D721Med (cell line): ENCODE measurements around the gene KRTAP4-9.
"Not testable (repeated sequence)": the region's sequence is repeated elsewhere in the genome, so short reads cannot be mapped to it uniquely, and the experiment has no call there.

ENCODE experiments used
- DNase-seq: peaks from one replicate; pipeline ENCODE4 v3.0.0; 2011; ENCODE audit warnings: low spot score; ENCODE audit not compliant: insufficient read length
- FAIRE-seq: peaks from 2 replicates; lab custom pipeline; 2011; peaks lifted over from hg19 to GRCh38; lab: Jason Lieb, UNC
- TF ChIP-seq, protein P1 (sequence below): IDR thresholded peaks from 2 replicates; pipeline ENCODE4 v1.5.1; 2012; ENCODE audit warnings: mild to moderate bottlenecking, control low read depth; ENCODE audit not compliant: insufficient read depth; ENCODE audit errors: missing control alignments

KRTAP4-9 gene

DNA sequence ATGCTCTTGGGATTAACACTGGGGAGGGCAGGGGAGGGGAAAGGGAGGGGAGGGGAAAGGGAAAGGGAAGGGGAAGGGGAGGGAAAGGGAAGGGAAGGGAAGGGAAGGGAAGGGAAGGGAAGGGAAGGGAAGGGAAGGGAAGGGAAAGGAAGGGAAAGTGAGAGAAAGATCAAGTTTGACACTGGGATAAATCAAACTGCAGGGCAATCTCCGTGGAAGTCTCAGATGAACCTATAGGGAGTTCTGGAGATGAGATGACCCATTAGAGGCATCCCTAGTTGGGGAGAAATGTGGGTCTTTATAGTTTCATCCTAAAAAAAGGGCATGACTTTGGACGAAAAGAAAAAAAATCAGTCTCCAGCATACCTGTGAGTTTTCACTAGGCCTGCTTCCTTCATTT is 16.6 kb downstream of the KRTAP4-9 start:
- TF ChIP-seq, protein P1, sequence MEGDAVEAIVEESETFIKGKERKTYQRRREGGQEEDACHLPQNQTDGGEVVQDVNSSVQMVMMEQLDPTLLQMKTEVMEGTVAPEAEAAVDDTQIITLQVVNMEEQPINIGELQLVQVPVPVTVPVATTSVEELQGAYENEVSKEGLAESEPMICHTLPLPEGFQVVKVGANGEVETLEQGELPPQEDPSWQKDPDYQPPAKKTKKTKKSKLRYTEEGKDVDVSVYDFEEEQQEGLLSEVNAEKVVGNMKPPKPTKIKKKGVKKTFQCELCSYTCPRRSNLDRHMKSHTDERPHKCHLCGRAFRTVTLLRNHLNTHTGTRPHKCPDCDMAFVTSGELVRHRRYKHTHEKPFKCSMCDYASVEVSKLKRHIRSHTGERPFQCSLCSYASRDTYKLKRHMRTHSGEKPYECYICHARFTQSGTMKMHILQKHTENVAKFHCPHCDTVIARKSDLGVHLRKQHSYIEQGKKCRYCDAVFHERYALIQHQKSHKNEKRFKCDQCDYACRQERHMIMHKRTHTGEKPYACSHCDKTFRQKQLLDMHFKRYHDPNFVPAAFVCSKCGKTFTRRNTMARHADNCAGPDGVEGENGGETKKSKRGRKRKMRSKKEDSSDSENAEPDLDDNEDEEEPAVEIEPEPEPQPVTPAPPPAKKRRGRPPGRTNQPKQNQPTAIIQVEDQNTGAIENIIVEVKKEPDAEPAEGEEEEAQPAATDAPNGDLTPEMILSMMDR = no peak
- no peak for FAIRE-seq

DNA sequence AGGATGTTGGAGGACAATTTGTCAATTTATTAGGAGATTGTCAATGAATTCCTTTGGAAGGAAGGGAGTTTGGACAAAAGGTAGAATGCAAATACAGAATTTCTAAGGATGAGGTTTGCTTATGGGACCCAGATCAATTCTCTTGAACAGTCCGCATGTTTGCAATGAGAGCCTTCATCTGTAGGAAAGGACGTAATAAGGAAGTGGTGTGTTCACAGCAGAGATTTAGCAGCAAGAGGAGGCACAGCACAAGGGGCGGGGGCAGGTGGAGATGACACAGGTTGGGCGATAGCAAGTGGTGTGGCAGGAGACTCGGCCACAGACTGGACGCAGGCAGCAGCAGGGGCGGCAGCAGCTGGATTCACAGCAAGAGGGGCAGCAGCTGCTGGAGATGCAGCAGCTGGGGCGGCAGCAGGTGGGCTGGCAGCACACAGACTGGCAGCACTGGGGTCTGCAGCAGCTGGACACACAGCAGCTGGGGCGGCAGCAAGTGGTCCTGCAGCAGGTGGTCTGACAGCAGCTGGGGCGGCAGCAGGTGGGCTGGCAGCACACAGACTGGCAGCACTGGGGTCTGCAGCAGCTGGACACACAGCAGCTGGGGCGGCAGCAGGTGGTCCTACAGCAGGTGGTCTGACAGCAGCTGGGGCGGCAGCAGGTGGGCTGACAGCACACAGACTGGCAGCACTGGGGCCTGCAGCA is 18.3 kb downstream of the KRTAP4-9 start:
- not testable (repeated sequence) for DNase-seq, FAIRE-seq

More for the DNA sequence above, 16.6 kb downstream of the KRTAP4-9 start:
- no peak for DNase-seq

DNA sequence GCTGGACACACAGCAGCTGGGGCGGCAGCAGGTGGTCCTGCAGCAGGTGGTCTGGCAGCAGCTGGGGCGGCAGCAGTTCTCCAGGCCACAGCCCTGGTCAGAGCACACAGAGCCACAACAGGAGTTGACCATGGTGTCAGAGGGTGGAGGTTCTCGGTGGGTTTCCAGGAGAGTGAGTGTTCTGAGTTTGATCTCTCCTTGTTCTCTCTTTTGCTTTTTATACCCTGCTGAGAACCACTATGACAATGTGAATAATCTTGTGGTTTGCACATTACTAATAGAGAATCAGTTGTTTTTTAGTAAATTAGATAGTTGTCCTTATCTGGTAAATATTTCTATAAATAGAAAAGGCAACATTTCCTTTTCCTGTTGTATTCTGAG is 18.8 kb downstream of the KRTAP4-9 start, which contains the start of gene KRTAP4-12:
Gene KRTAP4-12, minus strand, starts transcription at position 192 of the 381 bp plus-strand sequence. Its CDS starts 60 bp downstream, at position 132.
- FAIRE-seq, DNase-seq: not testable (repeated sequence)

DNA sequence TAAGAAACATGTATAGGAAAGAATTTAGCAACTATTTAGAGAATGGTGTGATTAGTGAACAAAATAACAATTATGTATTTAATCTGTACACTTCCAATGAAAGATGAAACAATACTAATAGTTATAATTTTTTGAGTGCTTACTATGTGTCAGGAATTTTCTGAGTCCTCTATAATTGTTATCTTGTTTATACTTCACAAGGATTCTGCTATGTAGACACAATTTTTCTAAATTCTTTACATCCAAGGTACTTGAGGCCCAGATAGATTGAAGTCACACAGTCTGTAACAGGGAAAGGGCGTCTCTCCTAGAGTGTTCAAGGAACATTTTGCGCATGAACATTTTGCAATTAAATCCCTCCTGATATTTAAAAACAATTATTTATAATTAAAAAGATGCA is 19.9 kb downstream of the KRTAP4-9 start:
- TF ChIP-seq, protein P1 = no peak
- FAIRE-seq (no peak), DNase-seq (no peak)

DNA sequence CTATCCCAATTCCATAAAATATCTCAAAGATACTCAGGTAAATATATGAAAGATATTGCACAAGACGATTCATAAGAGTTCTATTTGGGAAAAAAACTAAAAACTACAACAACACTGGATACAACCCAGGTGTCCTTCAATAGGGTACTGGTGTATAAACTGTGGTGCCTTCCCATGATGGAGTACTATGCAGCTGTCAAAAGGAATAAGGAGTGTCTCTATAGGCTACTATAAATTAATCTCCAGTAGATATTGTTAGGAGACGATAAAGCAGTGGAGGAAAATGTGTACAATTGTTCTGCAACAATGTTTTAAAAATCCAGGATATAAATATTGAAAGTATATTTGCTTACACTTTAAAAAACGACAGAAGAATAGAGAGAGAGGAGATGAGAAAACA is 21.2 kb downstream of the KRTAP4-9 start:
- TF ChIP-seq, protein P1 = no peak
- FAIRE-seq (no peak), DNase-seq (no peak)

DNA sequence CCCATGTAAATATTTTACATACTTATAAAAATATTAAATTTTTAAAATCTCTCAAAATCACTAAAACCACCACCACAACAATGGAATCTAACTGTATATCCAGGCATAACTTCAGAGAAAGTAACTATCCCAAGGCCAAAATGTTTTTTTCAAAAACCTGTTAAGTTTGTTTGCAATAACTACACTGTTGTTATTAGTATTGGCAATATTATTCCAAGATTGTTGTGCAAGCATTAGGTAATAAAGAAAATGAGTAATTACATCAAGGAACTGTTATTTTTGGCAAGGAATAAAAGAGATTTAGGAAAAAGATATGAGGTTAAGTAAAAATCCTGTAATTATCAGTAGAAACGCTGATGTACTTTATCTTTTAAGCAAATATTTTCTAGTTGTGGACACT is 22.2 kb downstream of the KRTAP4-9 start:
- FAIRE-seq (no peak), DNase-seq (no peak)
- TF ChIP-seq, protein P1 = no peak

DNA sequence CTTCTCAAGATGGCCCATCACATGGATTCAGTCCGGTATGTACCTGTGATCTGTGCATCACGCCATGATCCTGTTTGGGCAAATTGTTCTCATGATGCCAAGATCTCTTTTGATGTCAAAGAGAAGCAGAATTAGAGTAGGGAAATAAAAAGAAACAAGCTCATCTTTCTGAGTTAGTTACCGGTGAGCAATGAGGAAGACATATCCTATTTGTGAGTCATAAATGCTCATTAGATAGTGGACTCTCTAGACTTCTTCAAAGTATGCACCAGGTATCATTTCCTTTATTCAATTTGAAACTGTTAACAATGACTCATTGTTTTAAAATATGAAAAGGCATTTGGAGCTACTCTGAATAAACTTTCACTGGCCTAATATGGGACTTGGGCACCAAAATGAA is 26.8 kb downstream of the KRTAP4-9 start:
- FAIRE-seq (no peak), DNase-seq (no peak)
- TF ChIP-seq, protein P1 = no peak

DNA sequence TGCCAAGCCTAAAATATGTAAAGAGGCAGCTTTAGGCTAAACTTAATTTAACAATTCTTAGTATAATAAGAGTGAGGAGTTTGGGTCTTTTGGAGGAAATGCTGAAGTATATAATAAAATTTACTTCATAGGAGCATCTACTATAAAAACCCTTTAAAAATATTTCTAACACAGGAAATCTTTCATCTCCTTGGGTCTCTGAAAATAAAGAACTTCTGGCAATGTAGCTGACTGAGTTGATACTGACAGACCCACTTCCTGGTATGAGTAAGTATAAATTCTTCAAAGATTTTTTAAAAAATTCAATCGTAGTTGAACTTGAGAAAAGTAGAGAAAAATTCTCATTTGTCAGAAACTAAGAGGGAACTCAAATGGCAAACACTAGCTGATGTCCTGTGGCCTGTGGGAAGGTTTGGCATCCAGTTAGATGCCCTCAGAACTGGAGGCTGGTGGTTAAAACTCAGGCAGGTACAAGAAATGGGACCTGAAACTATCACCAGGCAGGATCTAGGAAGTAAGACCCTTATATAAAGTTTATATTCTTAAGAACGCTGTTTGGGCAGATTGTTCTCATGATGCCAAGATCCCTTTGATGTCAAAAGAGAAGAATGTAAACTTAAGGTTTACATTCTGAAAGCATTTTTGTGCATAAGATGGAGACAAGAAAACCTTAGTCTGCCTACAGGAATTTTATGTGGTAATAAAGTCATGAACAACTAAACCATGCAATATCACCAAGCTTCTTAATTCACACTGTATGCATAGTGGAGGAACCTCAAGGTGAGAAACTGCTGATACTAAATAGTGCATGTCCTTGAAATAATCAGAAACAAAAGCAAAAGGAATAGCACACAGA is 28.9 kb downstream of the KRTAP4-9 start:
- TF ChIP-seq, protein P1 = no peak
- FAIRE-seq (no peak), DNase-seq (no peak)

DNA sequence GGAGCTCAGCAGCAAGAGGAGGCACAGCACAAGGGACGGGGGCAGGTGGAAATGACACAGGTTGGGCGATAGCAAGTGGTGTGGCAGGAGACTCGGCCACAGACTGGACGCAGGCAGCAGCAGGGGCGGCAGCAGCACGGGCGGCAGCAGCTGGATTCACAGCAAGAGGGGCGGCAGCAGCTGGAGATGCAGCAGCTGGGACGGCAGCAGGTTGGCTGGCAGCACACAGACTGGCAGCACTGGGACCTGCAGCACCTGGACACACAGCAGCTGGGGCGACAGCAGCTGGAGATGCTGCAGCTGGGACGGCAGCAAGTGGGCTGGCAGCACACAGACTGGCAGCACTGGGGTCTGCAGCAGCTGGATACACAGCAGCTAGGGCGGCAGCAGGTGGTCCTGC is 34.7 kb downstream of the KRTAP4-9 start:
- not testable (repeated sequence) for FAIRE-seq, DNase-seq
